Activated CD4-positive, alpha-beta T cell treated with anti-CD3 and anti-CD28 coated beads, Interleukin-2, amount 10 ng/mL, durations not matched to agents 7 days and 5 days (primary cell): Measurements from ENCODE around the gene CYP4F22. TPM values are rescaled to one million over a fixed set of nuclear protein-coding genes. Genes with fewer than 3 reads are reported as not detected.

Source experiments
- CTCF ChIA-PET: fragments of 350-600 bp; sonication (Branson Sonifier 250); formaldehyde crosslinking; loops from one replicate; lab custom pipeline; 2021; ENCODE audit warnings: antibody characterized with exemption; lab: Charles Lee
- POLR2A ChIA-PET: fragments of 350-600 bp; sonication (Branson Sonifier 250); formaldehyde crosslinking; loops from one replicate; lab custom pipeline; 2021; ENCODE audit warnings: antibody characterized with exemption; lab: Charles Lee
- DNase-seq: peaks from one replicate; pipeline ENCODE4 v3.0.0-alpha.2; 2020
- H3K27ac Mint-ChIP-seq: one replicate; pipeline ENCODE4 v1.8.0; 2021; ENCODE audit warnings: mild to moderate bottlenecking, moderate library complexity, mixed read lengths
- H3K27me3 Mint-ChIP-seq: one replicate; pipeline ENCODE4 v1.8.0; 2021; ENCODE audit warnings: mixed read lengths
- H3K36me3 Mint-ChIP-seq: one replicate; pipeline ENCODE4 v1.8.0; 2021; ENCODE audit warnings: low read depth, mixed read lengths
- H3K4me1 Mint-ChIP-seq: one replicate; pipeline ENCODE4 v1.8.0; 2021; ENCODE audit warnings: mixed read lengths
- H3K4me3 Mint-ChIP-seq: one replicate; pipeline ENCODE4 v1.8.0; 2021; ENCODE audit warnings: mild to moderate bottlenecking, moderate library complexity, mixed read lengths
- H3K9me3 Mint-ChIP-seq: one replicate; pipeline ENCODE4 v1.8.0; 2021; ENCODE audit warnings: mixed read lengths
- total RNA-seq, 2 experiments: library from RNA; stranded (reverse); gene quantifications; one replicate each; pipeline ENCODE4 v1.2.3, GENCODE V29; 2021

The CYP4F22 gene
- under 1 TPM; 0.67 to 0.87 TPM for total RNA-seq

DNA sequence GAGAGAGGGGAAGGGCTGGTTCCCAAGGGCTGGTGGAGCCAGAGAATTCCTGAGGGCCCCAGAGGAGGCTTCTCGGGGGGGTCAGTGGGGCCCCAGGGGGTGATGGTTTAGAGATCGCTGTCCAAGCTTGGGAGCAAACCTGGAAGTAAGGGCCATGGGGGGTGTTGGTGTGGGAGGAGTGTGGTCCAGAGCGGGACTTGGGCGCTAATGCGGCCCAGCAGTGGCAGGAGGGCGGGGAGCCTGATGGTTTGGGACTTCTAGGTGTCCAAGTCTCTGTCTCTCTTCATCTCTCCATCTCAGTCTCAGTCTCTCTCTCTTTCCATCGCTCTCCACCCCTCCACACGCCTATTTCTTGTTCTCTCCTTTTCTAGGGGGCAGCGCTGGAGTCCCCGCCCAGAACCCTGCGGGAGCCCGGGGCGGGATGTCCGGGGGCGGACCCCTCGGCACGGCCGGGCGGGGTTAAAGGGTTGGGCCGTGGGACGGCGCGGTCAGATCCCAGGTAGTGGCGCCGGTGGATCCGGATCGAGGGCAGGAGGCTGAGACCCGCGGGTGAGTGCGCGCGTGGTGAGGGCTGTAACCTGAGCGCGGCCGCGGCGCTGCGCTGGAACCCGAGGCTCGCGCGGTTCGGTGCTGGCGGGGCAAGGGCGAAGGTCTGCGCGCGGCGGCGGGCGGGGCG, at the start of gene CYP4F22:
CYP4F22 (plus strand) TSS at position 491 of the 676 bp plus-strand sequence. CDS start 16,812 bp downstream, outside the sequence.
- Mint-ChIP-seq H3K4me3 (peak within 1 kb of the TSS; percentile 67), H3K36me3 (no peaks in the 10 kb centered on the region), H3K4me1 (peaks cover 16% of the 10 kb centered on the region), H3K27me3 (peaks cover 34% of the 10 kb centered on the region), H3K27ac (no peak within 1 kb of the TSS), H3K9me3 (no peaks in the 10 kb centered on the region)
- peak; percentile 7 for DNase-seq
- CTCF ChIA-PET = interaction anchor here (0.6 kb wide), 1 partner anchor 40 kb away, joined by 3 read pairs; no protein-coding TSS in a partner anchor
- POLR2A ChIA-PET = no interaction called here

DNA sequence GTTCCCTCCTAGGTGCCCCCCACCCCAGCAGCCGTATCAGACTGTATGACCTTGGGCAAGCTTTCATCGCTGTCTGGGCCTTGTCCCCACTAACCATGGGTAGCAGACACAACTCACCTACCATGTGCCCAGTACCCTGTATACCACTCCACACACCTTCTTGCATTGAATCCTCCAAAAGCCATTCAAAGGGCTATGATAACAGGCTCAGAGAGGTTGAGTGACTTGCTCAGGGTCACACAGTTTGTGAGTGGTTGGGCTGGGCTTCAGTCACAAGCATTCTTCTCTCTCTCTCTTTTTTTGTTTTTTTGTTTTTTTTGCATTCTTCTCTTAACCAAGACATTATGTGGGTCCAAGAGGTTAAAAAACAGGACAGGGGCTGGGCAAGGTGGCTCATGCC, 46.6 kb upstream of the CYP4F22 start:
- Mint-ChIP-seq H3K9me3 (no peaks in the 10 kb centered on the region), H3K36me3 (peaks cover 45% of the 10 kb centered on the region), H3K4me1 (peaks cover 44% of the 10 kb centered on the region), H3K27me3 (no peaks in the 10 kb centered on the region), H3K4me3 (peak overlapping the region; percentile 94), H3K27ac (peak overlapping the region; percentile 91)
- CTCF ChIA-PET = interaction anchor here (2.0 to 3.1 kb wide), 2 partner anchors 10 to 42 kb away, joined by 9 read pairs; partner anchors contain the start of gene AKAP8L
- POLR2A ChIA-PET = no interaction called here
- no peak for DNase-seq

DNA sequence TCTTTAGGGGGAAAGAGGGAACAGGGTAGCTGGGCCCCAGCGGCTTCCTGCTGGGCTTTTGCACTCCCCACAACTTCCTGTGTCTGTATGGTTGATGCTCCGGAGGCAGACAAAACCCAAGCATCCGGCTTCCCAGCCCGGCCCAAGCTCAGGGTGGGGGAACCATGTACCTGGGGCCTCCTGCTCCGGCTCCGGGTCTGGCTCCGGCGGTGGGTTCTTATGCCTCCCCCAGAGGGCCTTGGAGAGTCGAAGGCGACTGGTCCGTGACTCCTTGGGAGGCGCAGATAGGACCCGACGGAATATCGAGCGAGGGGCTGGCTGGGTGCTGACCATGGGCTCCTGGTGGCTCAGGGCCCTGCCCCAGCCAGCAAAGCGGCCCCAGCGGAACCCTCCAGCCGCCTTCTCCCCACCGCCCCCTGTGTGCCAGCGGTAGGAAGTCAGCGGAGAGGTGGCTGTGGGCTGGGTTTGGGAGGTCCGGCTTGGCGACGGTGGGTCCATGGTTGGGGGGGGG, 44.4 kb upstream of the CYP4F22 start:
- Mint-ChIP-seq H3K9me3 (no peaks in the 10 kb centered on the region), H3K27me3 (peaks cover 4% of the 10 kb centered on the region), H3K4me3 (peak overlapping the region; percentile 94), H3K4me1 (peaks cover 63% of the 10 kb centered on the region), H3K27ac (peak overlapping the region; percentile 91), H3K36me3 (peaks cover 34% of the 10 kb centered on the region)
- POLR2A ChIA-PET = interaction anchor here (0.6 to 1.1 kb wide), 8 partner anchors 10 to 1941 kb away, joined by 3 to 5 read pairs (median 4); partner anchors contain the start of genes AKAP8L and BST2
- DNase-seq = peak; percentile 88
- CTCF ChIA-PET = interaction anchor here (1.0 to 1.9 kb wide), 8 partner anchors 9 to 92 kb away, joined by 3 to 16 read pairs (median 6); partner anchors contain the start of genes AKAP8, AKAP8L and WIZ

DNA sequence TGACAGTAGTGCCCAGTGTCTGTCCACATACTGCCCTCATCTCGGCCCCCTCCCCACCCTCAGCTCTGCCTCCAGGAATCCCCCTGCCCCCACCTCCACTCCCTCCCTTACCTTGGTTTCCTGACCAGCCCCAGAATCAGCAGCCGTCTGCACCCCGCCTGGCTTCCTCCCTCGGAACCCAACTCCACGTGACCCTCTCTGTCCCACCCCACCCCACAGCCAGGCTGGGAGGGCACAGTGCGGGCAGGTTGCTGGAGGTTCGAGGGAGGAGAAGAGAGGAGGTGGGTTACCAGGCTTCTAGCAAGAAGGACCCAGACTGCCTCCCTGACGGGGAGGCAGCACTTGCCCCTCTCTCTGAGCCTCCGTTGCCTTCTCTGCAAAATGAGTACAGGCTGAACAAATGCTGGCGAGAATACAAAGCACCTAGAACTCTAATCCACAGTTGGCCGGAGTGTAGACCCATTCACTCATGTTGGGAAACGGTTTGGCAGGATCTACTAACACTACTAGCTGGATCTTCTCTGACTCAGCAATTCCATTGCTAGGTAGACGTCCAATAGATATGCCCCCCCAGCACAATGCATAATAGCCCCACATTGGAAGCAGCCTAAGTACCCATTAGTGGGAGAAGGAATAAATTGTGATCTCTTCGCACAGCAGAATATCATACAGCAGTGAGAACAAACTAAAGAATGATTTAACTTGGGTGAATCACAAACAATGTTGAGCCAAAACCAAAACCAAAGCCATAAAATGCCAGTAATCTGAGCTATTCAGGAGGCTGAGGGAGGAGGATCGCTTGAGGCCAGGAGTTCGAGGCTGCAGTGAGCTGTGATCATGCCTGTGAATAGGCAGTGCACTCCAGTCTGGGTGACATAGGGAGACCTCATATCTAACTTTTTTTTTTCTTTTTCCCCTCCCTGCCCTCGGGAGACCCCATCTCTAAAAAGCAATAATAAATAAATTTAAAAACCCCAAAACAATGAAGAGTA, 43.6 kb upstream of the CYP4F22 start, which contains the start of gene RASAL3:
RASAL3 (minus strand) TSS at position 151 of the 992 bp plus-strand sequence. CDS start 186 bp downstream, outside the sequence.
- POLR2A ChIA-PET = interaction anchor here (0.7 to 1.1 kb wide), 2 partner anchors 29 to 87 kb away, joined by 3 to 5 read pairs; no protein-coding TSS in a partner anchor
- H3K36me3 Mint-ChIP-seq = peaks cover 30% of the 10 kb centered on the region
- H3K9me3 Mint-ChIP-seq = no peaks in the 10 kb centered on the region
- H3K4me1 Mint-ChIP-seq = peaks cover 66% of the 10 kb centered on the region
- H3K27ac Mint-ChIP-seq = peak within 1 kb of the TSS; percentile 91
- CTCF ChIA-PET = interaction anchor here (1.9 to 4.5 kb wide), 2 partner anchors 9 to 12 kb away, joined by 16 to 25 read pairs; no protein-coding TSS in a partner anchor
- peak; percentile 72 for DNase-seq
- H3K27me3 Mint-ChIP-seq = peaks cover 10% of the 10 kb centered on the region
- peak within 1 kb of the TSS; percentile 94 for H3K4me3 Mint-ChIP-seq

DNA sequence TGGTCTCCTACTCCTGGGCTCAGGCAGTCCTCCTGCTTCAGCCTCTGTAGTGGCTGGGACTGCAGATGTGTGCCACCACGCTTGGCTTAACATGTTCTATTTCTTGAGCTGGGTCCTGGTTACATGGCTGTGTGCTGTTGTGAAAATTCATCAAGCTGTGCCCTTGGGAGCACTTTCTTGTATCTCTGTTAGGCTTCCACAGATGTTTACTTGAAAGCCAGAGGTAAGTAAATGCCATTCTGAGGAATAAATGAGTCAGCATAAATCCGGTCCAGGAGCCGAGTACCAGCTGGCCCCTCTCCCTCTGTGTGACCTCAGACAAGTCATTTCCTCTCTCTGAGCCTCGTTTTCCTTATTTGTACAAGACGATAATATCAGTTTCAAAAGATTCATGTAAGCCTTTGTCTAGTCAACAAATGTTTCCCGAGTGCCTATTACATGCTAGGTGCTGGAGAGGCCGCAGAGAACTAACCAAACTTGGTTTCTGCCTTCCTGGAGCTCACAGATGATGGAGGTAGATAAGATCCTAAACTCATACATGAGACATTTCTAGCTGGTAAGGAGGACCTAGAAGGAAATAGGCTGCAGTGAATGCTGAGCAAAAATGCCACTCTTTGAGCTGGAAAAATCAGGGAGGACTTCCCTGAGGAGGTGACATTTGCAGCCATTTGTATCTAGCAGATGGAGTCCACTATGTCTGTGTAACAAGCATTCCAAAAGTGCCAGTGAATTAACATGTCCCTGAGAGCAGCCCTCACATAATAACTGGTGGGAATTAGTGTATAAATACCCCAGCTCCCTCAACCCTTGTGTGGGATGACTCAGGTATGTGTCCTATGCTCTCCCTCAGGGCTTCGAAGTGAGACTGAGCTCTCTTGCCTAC, 41.2 kb upstream of the CYP4F22 start:
- Mint-ChIP-seq H3K27me3 (peaks cover 14% of the 10 kb centered on the region), H3K4me1 (peaks cover 62% of the 10 kb centered on the region), H3K4me3 (peak overlapping the region; percentile 49), H3K9me3 (no peaks in the 10 kb centered on the region), H3K27ac (peak overlapping the region; percentile 92), H3K36me3 (peaks cover 11% of the 10 kb centered on the region)
- POLR2A ChIA-PET = interaction anchor here (0.6 to 1.4 kb wide), 4 partner anchors 14 to 89 kb away, joined by 3 to 6 read pairs (median 5); partner anchors contain the start of gene AKAP8L
- peak; percentile 76 for DNase-seq
- CTCF ChIA-PET = interaction anchor here (0.6 to 4.5 kb wide), 11 partner anchors 11 to 1438 kb away, joined by 3 to 25 read pairs (median 5); partner anchors contain the start of genes AKAP8L and PGLYRP2

DNA sequence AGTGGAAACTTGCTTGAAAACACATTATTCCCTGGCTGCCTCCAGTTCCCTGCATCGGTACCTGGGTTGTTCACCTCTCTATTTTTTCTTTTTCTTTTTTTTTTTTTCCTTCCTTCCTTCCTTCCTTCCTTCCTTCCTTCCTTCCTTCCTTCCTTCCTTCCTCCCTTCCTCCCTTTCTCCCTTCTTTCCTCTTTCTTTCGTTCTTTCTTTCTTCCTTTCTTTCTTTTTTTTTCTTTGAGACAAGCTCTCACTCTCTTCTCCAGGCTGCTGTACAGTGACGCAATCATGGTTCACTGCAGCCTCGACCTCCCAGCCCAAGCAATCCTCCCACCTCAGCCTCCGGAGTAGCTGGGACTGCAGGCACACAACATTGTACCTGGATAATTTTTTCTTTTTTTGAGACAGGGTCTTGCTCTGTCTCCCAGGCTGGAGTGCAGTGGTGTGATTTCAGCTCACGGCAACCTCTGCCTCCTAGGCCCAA, 40.6 kb upstream of the CYP4F22 start:
- peaks cover 14% of the 10 kb centered on the region for H3K27me3 Mint-ChIP-seq
- H3K4me1 Mint-ChIP-seq = peaks cover 58% of the 10 kb centered on the region
- DNase-seq = no peak
- H3K36me3 Mint-ChIP-seq = peaks cover 6% of the 10 kb centered on the region
- POLR2A ChIA-PET = interaction anchor here (1.0 to 1.4 kb wide), 2 partner anchors 49 to 88 kb away, joined by 3 to 5 read pairs; partner anchors contain the start of gene AKAP8L
- peak overlapping the region; percentile 92 for H3K27ac Mint-ChIP-seq
- peak overlapping the region; percentile 23 for H3K4me3 Mint-ChIP-seq
- CTCF ChIA-PET = interaction anchor here (0.6 to 4.5 kb wide), 12 partner anchors 11 to 1438 kb away, joined by 3 to 25 read pairs (median 5); partner anchors contain the start of genes AKAP8L, CYP4F22 and PGLYRP2
- H3K9me3 Mint-ChIP-seq = no peaks in the 10 kb centered on the region

DNA sequence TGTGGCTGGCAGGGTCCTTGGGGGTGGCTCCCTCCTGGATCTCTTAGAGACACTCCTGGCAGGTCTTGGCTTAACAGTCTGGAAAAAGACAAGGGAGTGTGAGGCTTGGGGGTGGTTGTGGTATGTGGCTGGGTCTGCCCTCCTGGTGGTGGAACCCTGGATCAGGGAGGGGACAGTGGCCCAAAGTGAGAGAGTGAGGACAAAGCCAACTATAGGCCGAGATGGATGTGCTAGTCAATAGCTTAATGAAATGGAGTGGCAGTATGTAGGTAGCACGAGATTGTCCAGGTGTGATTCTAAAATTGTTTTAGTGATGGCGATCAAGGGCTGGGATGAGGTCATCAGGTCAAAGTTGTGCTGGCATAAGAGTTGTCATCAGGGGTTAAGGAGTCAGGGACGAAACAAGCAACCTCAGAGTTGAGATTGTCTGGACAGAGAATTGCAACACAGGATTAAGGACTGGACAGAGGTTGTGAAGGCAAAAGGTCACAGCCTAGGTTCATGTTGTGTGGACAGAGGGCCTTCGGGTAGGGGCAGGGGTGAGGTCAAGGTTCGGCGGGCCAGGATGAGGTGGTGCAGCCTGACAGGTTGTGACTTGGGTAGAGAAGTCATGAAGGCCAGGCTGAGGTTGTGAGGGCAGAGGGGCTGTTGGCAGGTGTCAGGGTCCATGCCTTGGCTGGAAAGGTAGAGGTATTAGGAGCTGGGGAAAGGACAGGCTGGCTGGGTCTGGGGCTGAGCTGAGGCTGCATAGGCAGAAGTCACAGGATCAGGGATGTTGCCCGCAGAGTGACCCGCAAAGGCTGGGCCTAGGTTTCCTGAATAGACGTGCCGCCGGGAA, 39.4 kb upstream of the CYP4F22 start:
- peak overlapping the region; percentile 27 for H3K4me3 Mint-ChIP-seq
- peak overlapping the region; percentile 7 for H3K27ac Mint-ChIP-seq
- H3K9me3 Mint-ChIP-seq = no peaks in the 10 kb centered on the region
- no peaks in the 10 kb centered on the region for H3K36me3 Mint-ChIP-seq
- DNase-seq = no peak
- H3K27me3 Mint-ChIP-seq = peaks cover 14% of the 10 kb centered on the region
- CTCF ChIA-PET = interaction anchor here (0.9 to 4.5 kb wide), 4 partner anchors 11 to 49 kb away, joined by 3 to 25 read pairs (median 11); partner anchors contain the start of genes AKAP8L and PGLYRP2
- POLR2A ChIA-PET = no interaction called here
- peaks cover 62% of the 10 kb centered on the region for H3K4me1 Mint-ChIP-seq

DNA sequence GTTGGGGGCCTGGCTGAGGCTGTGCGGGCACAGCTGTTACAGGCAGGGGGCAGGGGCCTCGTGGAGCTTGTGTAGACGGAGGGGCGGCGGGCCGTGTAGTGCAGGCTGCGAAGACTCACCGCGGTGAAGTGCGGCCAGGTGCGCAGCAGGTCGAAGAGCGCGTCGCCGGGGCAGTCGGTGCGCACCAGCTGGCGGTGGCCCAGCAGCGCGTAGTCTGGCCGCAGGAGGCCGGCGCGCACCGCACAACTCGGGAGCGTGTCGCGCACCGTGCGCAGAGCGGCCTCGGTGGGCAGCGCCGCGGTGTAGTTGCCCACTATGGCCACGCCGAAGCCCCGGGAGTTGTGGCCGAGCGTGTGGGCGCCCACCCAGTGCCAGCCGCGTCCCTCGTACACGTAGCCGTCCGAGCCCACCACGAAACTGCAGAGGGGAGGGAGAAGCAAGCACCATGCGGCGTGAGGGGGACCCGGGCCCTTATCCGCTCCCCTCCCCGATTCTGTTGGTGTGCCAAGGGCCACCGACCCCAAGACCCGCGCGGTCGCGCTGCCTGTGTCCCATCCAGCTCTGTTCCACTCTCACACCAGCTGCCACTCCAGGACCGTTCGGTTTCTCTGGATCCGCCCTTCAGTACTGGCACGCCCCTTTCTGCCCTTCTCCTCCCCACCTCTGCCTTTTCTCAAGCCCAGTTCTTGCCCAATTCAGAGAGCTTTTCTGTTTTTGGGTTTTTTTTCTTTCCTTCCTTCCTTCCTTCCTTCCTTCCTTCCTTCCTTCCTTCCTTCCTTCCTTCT, 38.6 kb upstream of the CYP4F22 start:
- no peak for DNase-seq
- POLR2A ChIA-PET = no interaction called here

DNA sequence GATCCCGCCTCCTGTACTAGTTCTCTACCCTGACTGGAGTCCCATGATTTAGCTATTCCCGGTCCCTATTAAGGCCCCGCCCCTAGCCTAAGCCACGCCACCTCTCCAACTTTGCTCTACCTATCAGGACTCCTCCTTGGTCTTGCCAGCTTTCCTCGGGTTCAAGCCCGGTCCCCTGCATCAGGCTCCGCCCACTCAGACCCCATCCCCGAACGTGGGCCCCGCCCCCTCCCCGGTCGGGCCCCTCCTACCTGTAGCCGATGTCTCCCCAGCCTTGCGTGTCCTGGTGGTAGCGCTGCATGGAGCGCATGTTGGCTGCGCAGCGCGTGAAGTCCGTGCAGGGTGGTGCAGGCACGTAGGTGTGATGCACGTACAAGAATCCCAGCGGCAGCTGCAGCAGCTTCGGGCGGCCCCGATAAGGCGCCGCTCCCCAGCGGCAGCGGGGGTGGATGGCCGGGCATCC, 36.7 kb upstream of the CYP4F22 start:
- Mint-ChIP-seq H3K9me3 (no peaks in the 10 kb centered on the region), H3K4me3 (no peak overlapping the region), H3K36me3 (peaks cover under 1% of the 10 kb centered on the region), H3K27me3 (peaks cover 14% of the 10 kb centered on the region), H3K27ac (no peak overlapping the region), H3K4me1 (peaks cover 48% of the 10 kb centered on the region)
- ChIA-PET POLR2A (no interaction called here), CTCF (interaction anchor here (1.3 kb wide), 1 partner anchor 9 kb away, joined by 3 read pairs; no protein-coding TSS in a partner anchor)
- no peak for DNase-seq

More for the DNA sequence above, 38.6 kb upstream of the CYP4F22 start:
- Mint-ChIP-seq H3K4me3 (peak overlapping the region; percentile 67), H3K27me3 (peaks cover 14% of the 10 kb centered on the region), H3K27ac (peak overlapping the region; percentile 50), H3K9me3 (no peaks in the 10 kb centered on the region), H3K4me1 (peaks cover 58% of the 10 kb centered on the region), H3K36me3 (no peaks in the 10 kb centered on the region)
- CTCF ChIA-PET = interaction anchor here (0.6 to 1.1 kb wide), 2 partner anchors 15 to 60 kb away, joined by 3 read pairs; no protein-coding TSS in a partner anchor
